Progenitor cell of endocrine pancreas (in vitro differentiated cells): ENCODE data around the gene ZNF80. TPM values are rescaled to one million over a fixed set of nuclear protein-coding genes. Genes with fewer than 3 reads are reported as not detected.

Source experiments
- DNase-seq: peaks from one replicate; pipeline ENCODE4 v3.0.0; 2021; ENCODE audit warnings: low spot score; ENCODE audit not compliant: unreplicated experiment
- H3K27ac Mint-ChIP-seq: 2 replicates; pipeline ENCODE4 v1.8.0; 2021; ENCODE audit warnings: mild to moderate bottlenecking, moderate library complexity, mixed read lengths
- H3K27me3 Mint-ChIP-seq: 2 replicates; pipeline ENCODE4 v1.8.0; 2021; ENCODE audit warnings: mixed read lengths
- H3K36me3 Mint-ChIP-seq: 2 replicates; pipeline ENCODE4 v1.8.0; 2022; ENCODE audit warnings: mixed read lengths; ENCODE audit not compliant: insufficient read depth
- H3K4me1 Mint-ChIP-seq: 2 replicates; pipeline ENCODE4 v1.8.0; 2021; ENCODE audit warnings: low read depth, mixed read lengths
- H3K4me3 Mint-ChIP-seq: 2 replicates; pipeline ENCODE4 v1.8.0; 2021; ENCODE audit warnings: low read depth, mild to moderate bottlenecking, moderate library complexity, mixed read lengths
- H3K9me3 Mint-ChIP-seq: 2 replicates; pipeline ENCODE4 v1.8.0; 2021; ENCODE audit warnings: low read depth, mixed read lengths
- total RNA-seq: library from RNA; stranded (reverse); gene quantifications from 2 replicates; pipeline ENCODE4 v1.2.1, GENCODE V29; 2021
- TF ChIP-seq, protein P1 (sequence below): fragments of 200-600 bp; sonication (generic); IDR thresholded peaks from one replicate; pipeline ENCODE4 v1.5.0; 2021; ENCODE audit warnings: antibody characterized with exemption, mild to moderate bottlenecking; ENCODE audit not compliant: unreplicated experiment

Gene ZNF80
- total RNA-seq, 1 donor from 2014 or later = not detected

GRCh38 chr3:114216186-114216970 is 21.0 kb downstream of the ZNF80 start:
- Mint-ChIP-seq H3K27ac (no peak overlapping the region), H3K4me1 (no peaks in the 10 kb centered on the region), H3K4me3 (no peak overlapping the region), H3K36me3 (no peaks in the 10 kb centered on the region), H3K27me3 (peaks cover 4% of the 10 kb centered on the region), H3K9me3 (no peaks in the 10 kb centered on the region)
- no peak for DNase-seq
- TF ChIP-seq, protein P1, sequence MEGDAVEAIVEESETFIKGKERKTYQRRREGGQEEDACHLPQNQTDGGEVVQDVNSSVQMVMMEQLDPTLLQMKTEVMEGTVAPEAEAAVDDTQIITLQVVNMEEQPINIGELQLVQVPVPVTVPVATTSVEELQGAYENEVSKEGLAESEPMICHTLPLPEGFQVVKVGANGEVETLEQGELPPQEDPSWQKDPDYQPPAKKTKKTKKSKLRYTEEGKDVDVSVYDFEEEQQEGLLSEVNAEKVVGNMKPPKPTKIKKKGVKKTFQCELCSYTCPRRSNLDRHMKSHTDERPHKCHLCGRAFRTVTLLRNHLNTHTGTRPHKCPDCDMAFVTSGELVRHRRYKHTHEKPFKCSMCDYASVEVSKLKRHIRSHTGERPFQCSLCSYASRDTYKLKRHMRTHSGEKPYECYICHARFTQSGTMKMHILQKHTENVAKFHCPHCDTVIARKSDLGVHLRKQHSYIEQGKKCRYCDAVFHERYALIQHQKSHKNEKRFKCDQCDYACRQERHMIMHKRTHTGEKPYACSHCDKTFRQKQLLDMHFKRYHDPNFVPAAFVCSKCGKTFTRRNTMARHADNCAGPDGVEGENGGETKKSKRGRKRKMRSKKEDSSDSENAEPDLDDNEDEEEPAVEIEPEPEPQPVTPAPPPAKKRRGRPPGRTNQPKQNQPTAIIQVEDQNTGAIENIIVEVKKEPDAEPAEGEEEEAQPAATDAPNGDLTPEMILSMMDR = no peak

- no peak overlapping the region for H3K27ac Mint-ChIP-seq
- H3K27me3 Mint-ChIP-seq = peaks cover 4% of the 10 kb centered on the region
- TF ChIP-seq, protein P1 = no peak
- no peaks in the 10 kb centered on the region for H3K9me3 Mint-ChIP-seq
- no peak overlapping the region for H3K4me3 Mint-ChIP-seq
- H3K36me3 Mint-ChIP-seq = no peaks in the 10 kb centered on the region
- DNase-seq = no peak
- no peaks in the 10 kb centered on the region for H3K4me1 Mint-ChIP-seq
Observed at GRCh38 chr3:114214542-114215341, 22.6 kb downstream of the ZNF80 start.

- Mint-ChIP-seq H3K27me3 (peaks cover 4% of the 10 kb centered on the region), H3K36me3 (no peaks in the 10 kb centered on the region), H3K4me1 (no peaks in the 10 kb centered on the region), H3K9me3 (no peaks in the 10 kb centered on the region), H3K27ac (no peak overlapping the region), H3K4me3 (no peak overlapping the region)
- no peak for DNase-seq
- TF ChIP-seq, protein P1 = no peak
Observed at GRCh38 chr3:114213627-114214541, 23.5 kb downstream of the ZNF80 start.

GRCh38 chr3:114213292-114213626 is 24.1 kb downstream of the ZNF80 start:
- H3K9me3 Mint-ChIP-seq = no peaks in the 10 kb centered on the region
- no peak for DNase-seq
- TF ChIP-seq, protein P1 = no peak
- H3K27ac Mint-ChIP-seq = no peak overlapping the region
- H3K27me3 Mint-ChIP-seq = peaks cover 4% of the 10 kb centered on the region
- no peaks in the 10 kb centered on the region for H3K36me3 Mint-ChIP-seq
- H3K4me3 Mint-ChIP-seq = no peak overlapping the region
- no peaks in the 10 kb centered on the region for H3K4me1 Mint-ChIP-seq

- TF ChIP-seq, protein P1 = no peak
- Mint-ChIP-seq H3K4me3 (no peak overlapping the region), H3K27me3 (peaks cover 4% of the 10 kb centered on the region), H3K27ac (no peak overlapping the region), H3K4me1 (no peaks in the 10 kb centered on the region), H3K36me3 (no peaks in the 10 kb centered on the region), H3K9me3 (no peaks in the 10 kb centered on the region)
- no peak for DNase-seq
Observed at GRCh38 chr3:114212646-114213045, 24.7 kb downstream of the ZNF80 start.
